ENCODE measurements around the gene AOC3. TPM values are rescaled to one million over a fixed set of nuclear protein-coding genes. Genes with fewer than 3 reads are reported as not detected.

Gene AOC3
- total and polyA plus RNA-seq, 2 of the 13 experiments (the other 11 are each of a cell fraction or from before 2014, with no cell fraction given), result 8.7 to 51.7 TPM

DNA sequence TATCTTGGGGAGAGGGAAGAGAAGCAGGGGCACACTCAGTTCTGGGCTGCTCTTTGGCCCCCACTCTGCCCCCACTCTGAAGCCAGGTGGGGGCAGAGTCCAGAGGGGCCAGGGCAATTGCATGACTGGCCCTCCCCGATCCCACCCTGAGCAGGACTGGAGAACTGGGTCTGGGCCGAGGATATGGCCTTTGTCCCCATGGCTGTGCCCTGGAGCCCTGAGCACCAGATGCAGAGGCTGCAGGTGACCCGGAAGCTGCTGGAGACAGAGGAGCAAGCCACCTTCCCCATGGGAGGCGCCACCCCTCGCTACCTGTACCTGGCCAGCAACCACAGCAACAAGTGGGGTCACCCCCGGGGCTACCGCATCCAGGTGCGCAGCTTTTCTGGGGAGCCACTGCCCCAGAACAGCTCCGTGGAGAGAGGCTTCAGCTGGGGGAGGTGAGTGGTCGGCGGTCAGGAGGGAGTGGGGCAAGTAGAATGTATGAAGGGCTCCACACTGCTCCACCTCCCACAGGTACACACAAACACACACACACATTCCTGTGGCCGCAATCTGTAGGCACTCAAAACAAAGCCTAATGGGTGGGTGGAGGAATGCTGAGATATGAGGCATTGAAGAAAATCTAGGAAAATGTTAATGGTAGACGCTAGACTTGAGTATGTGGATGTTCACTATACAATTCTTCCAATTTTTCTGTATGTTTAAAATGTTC is 21.4 kb downstream of the AOC3 start (continued):
- TF ChIP-seq, protein P1, sequence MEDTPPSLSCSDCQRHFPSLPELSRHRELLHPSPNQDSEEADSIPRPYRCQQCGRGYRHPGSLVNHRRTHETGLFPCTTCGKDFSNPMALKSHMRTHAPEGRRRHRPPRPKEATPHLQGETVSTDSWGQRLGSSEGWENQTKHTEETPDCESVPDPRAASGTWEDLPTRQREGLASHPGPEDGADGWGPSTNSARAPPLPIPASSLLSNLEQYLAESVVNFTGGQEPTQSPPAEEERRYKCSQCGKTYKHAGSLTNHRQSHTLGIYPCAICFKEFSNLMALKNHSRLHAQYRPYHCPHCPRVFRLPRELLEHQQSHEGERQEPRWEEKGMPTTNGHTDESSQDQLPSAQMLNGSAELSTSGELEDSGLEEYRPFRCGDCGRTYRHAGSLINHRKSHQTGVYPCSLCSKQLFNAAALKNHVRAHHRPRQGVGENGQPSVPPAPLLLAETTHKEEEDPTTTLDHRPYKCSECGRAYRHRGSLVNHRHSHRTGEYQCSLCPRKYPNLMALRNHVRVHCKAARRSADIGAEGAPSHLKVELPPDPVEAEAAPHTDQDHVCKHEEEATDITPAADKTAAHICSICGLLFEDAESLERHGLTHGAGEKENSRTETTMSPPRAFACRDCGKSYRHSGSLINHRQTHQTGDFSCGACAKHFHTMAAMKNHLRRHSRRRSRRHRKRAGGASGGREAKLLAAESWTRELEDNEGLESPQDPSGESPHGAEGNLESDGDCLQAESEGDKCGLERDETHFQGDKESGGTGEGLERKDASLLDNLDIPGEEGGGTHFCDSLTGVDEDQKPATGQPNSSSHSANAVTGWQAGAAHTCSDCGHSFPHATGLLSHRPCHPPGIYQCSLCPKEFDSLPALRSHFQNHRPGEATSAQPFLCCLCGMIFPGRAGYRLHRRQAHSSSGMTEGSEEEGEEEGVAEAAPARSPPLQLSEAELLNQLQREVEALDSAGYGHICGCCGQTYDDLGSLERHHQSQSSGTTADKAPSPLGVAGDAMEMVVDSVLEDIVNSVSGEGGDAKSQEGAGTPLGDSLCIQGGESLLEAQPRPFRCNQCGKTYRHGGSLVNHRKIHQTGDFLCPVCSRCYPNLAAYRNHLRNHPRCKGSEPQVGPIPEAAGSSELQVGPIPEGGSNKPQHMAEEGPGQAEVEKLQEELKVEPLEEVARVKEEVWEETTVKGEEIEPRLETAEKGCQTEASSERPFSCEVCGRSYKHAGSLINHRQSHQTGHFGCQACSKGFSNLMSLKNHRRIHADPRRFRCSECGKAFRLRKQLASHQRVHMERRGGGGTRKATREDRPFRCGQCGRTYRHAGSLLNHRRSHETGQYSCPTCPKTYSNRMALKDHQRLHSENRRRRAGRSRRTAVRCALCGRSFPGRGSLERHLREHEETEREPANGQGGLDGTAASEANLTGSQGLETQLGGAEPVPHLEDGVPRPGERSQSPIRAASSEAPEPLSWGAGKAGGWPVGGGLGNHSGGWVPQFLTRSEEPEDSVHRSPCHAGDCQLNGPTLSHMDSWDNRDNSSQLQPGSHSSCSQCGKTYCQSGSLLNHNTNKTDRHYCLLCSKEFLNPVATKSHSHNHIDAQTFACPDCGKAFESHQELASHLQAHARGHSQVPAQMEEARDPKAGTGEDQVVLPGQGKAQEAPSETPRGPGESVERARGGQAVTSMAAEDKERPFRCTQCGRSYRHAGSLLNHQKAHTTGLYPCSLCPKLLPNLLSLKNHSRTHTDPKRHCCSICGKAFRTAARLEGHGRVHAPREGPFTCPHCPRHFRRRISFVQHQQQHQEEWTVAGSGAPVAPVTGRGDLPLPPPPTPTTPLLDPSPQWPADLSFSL (CRISPR knock-in tag; IDR thresholded peaks at IDR 0.05), result no peak
- no peak for TF ChIP-seq KDM3A (CRISPR knock-in tag; IDR thresholded peaks at IDR 0.05; ENCODE audit: low read depth)
- no peak for TF ChIP-seq SNAPC5 (CRISPR knock-in tag; IDR thresholded peaks at IDR 0.05; ENCODE audit: borderline replicate concordance)
- no peak for TF ChIP-seq RNF219 (CRISPR knock-in tag; IDR thresholded peaks at IDR 0.05)
- no peak for TF ChIP-seq ZKSCAN1 (IDR thresholded peaks at IDR 0.05; ENCODE audit: low read length)
- no peak for TF ChIP-seq CHCHD3 (CRISPR knock-in tag; IDR thresholded peaks at IDR 0.05)
- TF ChIP-seq ZNF205 (CRISPR knock-in tag; IDR thresholded peaks at IDR 0.05), result no peak
- TF ChIP-seq ZNF549 (CRISPR knock-in tag; IDR thresholded peaks at IDR 0.05), result no peak
- TF ChIP-seq ZNF136 (CRISPR knock-in tag; IDR thresholded peaks at IDR 0.05; ENCODE audit: low read depth), result no peak
- TF ChIP-seq ZNF891 (CRISPR knock-in tag; IDR thresholded peaks at IDR 0.05), result peak; percentile 77
- TF ChIP-seq SP1 (IDR thresholded peaks at IDR 0.05), result no peak
- no peak for TF ChIP-seq SP1 (CRISPR knock-in tag; IDR thresholded peaks at IDR 0.05)
- no peak for TF ChIP-seq ZBTB2 (CRISPR knock-in tag; IDR thresholded peaks at IDR 0.05; ENCODE audit: low read depth)
- TF ChIP-seq ZNF781 (CRISPR knock-in tag; IDR thresholded peaks at IDR 0.05; ENCODE audit: borderline replicate concordance, not compliant biosample characterization), result no peak
- TF ChIP-seq RBM39 (IDR thresholded peaks at IDR 0.05; ENCODE audit: low read depth, low read length, poor library complexity, severe bottlenecking), result no peak
- no peak for TF ChIP-seq ZNF562 (CRISPR knock-in tag; IDR thresholded peaks at IDR 0.05; ENCODE audit: borderline replicate concordance)
- no peak for TF ChIP-seq FIP1L1 (IDR thresholded peaks at IDR 0.05; ENCODE audit: borderline replicate concordance, insufficient read depth, low read depth, low read length)
- TF ChIP-seq STAG1 (CRISPR knock-in tag; IDR thresholded peaks at IDR 0.05), result no peak
- no peak for TF ChIP-seq SP5 (CRISPR knock-in tag; IDR thresholded peaks at IDR 0.05; ENCODE audit: borderline replicate concordance, low read depth)

All from HepG2 (cell line).